NCI-H2196 treated with DMSO at 0.1 percent for 48 hours (cell line): ENCODE measurements around the gene SPTBN5.

Source experiments
- DNase-seq: peaks from one replicate; lab custom pipeline; 2025; ENCODE audit not compliant: unreplicated experiment; lab: John Stamatoyannopoulos, UW

Gene SPTBN5

DNA sequence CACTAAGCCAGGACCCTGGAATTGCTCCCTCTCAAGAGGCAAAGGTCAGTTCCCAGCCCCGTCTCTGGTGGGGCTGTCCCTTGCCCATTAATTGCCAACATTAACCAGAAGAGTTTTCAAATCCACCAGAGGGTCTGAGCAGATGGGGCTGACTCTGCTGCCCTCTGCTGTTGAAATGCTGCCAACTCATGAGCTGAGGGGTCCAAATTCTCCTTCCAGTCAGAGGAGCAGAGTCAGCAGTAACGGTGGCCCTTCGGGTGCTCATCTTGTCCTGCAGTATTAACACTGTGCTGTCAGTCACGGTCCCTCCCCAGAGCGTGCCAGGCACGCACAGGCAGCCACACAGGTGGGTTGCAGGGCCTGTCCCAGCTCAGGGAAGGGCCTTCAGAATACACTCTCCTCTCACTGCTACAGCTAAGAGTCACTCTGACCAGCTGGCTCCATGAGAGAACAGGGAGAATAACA lies 10.7 kb upstream of the SPTBN5 start:
- peak; percentile 22 for DNase-seq

DNA sequence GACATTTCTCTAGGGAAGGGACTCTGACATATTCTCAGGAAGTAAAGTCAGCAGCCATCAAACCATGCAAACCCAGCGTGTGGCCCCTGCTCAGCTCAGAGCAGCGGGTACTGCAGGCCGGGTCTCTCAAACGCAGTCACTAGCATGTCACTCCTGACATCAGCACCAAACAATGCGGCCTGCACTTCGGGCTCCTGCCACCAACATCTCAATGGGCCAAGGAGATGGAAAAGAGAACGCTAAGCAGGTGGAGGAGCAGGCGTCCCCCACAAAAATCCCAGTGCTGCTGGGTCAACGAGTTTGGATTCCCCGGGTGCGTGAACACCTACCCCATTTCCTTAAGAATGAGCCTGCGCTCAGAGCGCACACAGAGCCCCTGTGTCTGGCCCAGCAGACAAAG lies 9.9 kb upstream of the SPTBN5 start:
- no peak for DNase-seq

GRCh38 chr15:41901431-41901830 lies 7.6 kb upstream of the SPTBN5 start:
- no peak for DNase-seq

- DNase-seq: no peak
Observed at GRCh38 chr15:41900526-41901380, 6.9 kb upstream of the SPTBN5 start.

GRCh38 chr15:41899854-41900442 lies 6.1 kb upstream of the SPTBN5 start:
- DNase-seq: no peak

GRCh38 chr15:41897363-41897799 lies 3.5 kb upstream of the SPTBN5 start:
- DNase-seq: no peak

GRCh38 chr15:41896566-41896965 lies 2.7 kb upstream of the SPTBN5 start:
- no peak for DNase-seq

DNA sequence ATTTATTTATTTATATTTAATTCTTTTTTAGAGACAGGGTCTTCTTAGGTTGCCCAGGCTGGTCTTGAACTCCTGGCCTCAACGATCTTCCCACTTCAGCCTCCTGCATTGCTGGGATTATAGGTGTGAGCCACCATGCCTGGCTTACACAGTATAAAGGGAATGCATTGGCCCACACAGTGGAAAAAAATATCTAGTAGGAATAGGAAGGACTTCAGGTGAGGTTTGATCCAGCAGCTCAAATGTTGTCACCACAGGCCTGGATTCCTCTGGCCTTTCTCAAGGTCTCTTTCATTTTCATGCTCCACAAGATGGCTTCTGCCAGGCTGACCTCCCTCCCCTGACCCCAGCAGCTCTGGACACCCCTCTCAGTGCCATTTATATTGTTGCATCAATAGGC lies 2.1 kb upstream of the SPTBN5 start:
- no peak for DNase-seq

- no peak for DNase-seq
Observed at GRCh38 chr15:41895491-41895890, 1.6 kb upstream of the SPTBN5 start.

- DNase-seq: peak; percentile 12
Observed at GRCh38 chr15:41894791-41895463, 1.1 kb upstream of the SPTBN5 start.

DNA sequence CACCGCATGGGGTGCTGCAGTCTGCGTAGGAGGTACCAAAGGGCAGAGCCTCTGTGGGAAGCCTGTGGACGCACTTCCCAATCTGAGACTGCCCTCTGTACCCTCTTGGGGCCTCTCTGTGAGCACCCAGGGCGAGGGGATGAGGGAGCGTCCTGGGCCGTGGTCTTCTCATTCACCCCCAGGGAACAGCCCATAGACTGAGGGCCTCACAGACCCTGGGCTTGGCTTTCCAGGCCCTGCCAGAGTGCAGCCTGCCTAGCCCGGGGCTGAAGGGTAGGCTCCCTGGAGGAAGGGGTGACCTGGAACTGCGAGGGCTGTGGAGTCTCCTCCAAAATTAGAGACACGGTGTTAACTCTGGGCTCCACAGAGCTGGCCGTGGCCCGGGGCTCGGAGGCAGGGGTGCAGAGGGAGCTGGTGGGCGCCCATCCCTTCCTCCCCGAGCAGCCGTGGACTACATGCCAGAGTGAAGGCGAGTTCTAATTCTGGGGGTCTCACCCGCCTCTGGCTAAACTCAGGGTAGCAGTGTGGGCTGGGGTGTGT lies 468 bp upstream of the SPTBN5 start:
- no peak for DNase-seq

- peak; percentile 5 for DNase-seq
Observed at GRCh38 chr15:41892621-41893421, 1.0 kb downstream of the SPTBN5 start.

DNA sequence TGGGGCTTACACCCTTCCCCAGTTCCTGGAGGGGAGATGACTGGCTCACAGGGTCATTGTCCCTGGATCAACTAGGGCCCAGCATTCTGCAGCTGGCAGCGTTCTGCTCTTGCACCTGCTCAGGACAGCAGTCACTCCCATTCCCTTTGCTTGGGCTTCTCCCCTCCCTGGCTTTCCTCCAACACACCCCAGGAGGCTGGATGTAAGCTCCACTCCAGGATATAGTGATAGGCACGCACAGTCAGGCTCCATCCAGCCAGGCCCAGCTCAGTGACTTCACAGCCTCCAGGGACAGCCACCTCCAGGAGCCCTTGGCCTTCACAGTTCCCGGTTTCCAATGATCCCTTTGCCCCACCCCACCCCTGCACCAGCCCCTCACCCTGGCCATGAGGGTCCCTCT lies 1.9 kb downstream of the SPTBN5 start:
- DNase-seq: peak; percentile 58

DNA sequence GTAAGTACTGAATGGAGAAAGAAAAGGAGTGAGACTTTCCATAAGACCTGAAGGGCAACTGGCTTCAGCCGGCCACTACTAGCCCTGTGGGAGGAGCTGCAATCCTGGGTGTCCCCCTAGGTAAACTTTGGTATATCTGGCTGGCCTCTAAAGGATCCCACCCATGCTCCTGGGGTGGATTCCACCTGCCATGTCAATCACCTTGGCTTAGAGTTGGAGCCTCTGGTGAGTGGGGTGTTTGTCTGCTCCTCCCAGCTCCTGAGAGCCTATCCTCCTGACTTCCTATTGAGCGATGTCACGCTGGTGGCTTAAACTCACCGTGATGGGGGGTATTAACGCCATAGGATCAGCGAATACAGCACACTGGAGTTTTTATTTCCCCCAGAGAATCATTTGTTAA lies 2.6 kb downstream of the SPTBN5 start:
- DNase-seq: no peak

GRCh38 chr15:41890050-41890690 lies 3.7 kb downstream of the SPTBN5 start:
- no peak for DNase-seq

DNA sequence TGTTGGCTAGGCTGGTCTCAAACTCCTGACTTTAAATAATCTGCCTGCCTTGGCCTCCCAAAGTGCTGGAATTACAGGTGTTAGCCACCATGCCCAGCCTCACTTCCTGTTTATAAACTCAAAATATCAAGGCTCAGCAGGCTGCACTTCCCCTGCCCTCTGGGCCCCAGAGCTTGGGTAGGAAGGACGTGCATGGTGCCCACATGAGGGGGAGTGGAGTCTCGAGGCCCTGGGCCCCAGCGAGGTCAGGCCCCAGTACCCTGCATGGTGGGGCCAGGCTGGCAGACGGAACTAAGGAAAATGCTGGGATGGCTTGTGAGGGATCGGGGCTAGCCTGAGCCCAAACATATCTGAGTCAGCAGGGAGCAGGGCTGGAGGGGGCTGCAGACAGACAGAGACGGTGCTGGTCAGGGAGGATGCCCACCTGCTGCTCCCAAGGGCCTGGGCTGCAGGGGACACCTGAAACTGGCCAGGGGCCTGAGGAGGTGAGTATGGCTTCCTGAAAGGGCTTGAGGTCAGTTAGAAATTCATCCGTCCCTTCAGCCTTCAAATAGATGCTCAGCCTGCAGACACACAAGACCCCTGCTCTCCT lies 5.1 kb downstream of the SPTBN5 start:
- no peak for DNase-seq

DNA sequence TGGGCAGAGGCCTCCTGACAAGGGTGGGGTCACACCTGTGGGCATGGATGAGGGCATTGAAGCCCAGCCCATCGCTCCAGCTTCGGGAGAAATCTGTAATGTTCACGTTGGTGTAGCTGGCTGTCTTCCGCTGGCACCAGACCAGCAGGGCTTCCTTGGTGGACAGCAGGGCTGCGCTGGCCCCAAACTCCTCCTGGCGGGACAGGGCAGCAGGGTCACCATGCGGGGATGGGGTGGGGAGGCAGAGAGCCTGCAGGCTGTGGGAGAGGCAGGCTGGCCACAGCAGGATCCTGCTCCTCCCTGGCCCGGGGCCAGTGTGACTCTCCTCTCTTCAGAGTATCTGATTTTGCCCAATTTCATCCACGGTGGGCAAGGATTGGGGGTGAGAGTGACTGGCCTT lies 6.0 kb downstream of the SPTBN5 start:
- DNase-seq: no peak

GRCh38 chr15:41887161-41887560 lies 6.7 kb downstream of the SPTBN5 start:
- DNase-seq: no peak

DNA sequence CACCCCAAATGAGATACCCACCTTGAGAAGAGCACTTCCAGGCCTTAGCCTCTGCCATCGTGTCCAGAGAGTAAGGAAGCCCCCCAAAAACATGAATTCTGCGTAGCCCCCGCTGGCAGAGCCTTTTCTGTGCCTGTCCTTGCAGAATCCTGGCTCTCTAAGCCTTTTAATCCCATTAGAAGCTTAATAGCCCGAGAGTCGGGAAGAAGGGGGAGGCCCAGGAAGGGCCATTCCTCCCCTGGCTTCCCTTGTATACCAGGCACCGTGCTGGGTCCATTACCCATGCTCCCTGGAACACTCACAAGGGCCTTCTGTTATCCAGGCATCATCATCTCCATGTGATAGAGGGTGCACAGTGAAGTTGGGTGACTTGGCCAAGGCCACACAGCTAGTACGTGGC lies 7.1 kb downstream of the SPTBN5 start:
- no peak for DNase-seq

DNA sequence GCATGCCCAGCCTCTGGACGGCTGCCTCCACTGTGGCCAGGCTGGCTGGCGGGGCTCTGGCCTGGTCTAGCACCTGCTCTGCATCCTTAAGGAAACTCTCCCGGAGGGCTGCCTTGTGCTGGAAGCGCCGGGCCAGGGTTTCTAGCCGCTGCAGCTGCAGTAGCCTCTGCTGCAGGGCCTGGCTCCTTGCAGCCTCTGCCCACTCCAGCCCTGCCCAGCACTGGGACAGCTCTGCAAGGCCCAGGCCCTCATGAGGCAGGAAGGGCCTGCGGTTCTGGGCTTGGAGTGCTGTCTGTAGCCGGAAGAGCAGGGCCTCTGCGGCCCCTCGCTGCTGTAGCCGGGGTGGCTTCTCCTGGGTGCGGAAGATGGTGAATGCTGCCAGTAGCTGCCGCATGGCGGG lies 8.0 kb downstream of the SPTBN5 start:
- no peak for DNase-seq
